GM19452 (cell line): ENCODE measurements around the gene PSMD4.
A peak's percentile ranks its signal among the peaks of the same experiment; 100 is the strongest.
"Not testable (repeated sequence)": the region's sequence is repeated elsewhere in the genome, so short reads cannot be mapped to it uniquely, and the experiment has no call there.

Source experiments
- ATAC-seq: cut with Tn5 transposase; IDR thresholded peaks from one replicate; pipeline ENCODE4 v1.9.1; 2021; ENCODE audit not compliant: unreplicated experiment

Gene PSMD4

DNA sequence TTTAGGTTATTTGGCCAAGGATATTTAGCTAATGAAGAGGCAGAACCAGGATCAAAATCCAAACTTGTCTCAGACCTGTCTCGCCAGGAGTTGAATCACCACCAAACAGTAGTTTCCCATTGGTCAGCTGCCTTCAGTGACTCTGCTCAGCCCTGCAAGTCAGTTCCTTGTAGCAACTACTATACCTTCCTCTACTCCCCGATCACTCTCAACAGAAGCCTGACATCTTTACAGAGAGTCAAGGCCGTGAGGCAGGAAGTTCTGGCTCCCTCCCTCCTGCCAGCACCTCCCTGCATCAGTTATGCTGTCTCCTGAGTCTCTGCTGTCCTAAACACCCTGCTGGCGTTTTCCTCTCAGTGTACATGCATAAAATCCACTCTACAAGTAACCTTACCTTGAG, 13.2 kb downstream of the PSMD4 start:
- no peak for ATAC-seq

DNA sequence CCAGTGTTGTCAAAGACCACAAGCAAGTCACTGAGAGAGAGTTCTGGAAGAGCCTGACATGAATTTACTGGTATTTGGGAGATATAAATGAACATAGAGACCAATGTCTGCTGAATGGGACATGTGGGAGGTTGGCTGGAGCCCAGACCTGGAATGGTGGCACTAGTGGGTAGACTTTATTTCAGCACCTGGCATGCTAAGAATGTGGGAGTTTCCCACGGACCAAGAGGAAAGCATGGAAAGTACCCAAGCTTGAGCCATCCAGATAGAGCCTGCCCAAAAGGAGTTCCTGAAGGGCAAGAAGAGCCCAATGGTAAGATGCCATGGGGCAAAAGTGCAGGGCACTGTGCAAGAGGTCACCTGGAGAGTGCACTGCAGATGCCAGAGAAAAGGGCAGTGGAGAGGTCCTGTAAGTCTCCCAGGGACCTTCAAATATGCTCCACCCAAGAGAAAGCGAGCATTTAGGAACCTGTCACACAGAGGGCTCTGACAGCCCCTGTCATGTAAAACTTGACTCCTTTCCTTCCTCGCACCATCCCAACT, 19.5 kb downstream of the PSMD4 start:
- ATAC-seq = no peak

DNA sequence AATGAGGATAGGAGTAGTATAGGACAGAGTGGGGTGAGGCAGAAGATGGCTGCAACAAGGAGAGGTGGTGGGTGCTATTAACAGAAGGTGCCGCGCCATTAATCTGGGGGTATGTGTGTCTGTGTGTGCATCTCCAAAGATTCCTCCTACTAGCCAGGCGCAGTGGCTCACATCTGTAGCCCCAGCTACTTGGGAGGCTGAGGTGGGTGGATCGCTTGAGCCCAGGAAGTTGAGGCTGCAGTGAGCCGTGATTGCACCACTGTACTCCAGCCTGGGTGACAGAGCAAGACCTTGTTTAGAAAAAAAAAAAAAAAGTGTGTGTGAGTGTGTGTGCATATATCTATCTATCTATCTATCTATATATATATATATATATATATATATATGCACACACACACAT, 20.8 kb downstream of the PSMD4 start:
- ATAC-seq = not testable (repeated sequence)

DNA sequence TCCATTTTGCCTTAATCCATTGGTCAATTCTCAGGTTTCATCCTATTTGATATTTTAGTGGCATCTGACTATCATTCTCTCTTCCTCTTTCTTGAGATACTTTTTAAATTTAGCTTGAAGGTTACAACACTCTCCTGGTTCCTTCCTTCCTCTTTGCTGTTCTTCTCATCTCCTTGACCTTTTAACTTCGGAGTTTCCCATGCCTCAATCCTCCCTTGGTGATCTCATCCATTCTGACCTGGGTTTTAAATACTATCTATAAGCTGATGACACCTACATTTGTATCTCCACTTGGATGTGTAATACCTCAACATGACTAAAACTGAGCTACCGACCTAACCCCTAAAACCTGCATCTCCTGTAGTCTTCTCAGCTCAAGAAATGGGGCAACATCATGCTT, 22.7 kb downstream of the PSMD4 start:
- ATAC-seq = no peak

DNA sequence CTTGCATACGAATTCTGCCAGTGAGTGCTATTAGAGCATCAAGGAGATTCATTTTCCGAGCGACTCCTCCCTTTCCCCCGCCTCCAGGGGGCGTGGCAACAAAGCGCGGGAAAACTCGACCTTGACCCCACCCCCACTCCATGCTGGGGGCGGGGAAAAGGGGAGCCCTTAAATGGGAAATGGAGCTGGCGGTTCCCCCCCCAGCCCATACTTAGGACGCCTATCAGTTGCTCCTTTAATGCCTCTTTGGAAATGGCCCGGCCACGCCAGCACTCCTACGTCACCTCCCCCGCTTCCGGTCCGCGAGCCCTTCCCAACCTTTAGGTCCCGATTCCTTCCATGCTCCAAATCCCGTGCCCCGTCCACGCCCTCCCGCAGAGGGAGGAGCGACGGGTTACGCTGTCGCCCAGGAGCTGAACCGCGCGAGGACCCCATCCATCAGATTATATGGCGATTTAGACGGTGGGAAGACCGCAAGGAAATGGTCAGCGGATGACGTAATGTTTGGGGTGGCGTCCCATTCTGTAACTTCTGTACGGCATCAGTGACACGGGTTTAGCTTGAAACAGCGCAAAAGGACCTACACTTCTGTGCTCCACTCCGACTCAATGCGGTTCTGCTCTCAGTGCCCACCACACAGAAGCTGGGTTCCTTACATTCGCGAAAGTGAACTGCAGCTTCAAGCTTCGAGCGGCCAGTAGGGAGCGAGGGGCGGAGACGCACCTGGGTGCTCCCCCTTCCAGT, 26.9 kb downstream of the PSMD4 start:
- ATAC-seq = peak; percentile 39

DNA sequence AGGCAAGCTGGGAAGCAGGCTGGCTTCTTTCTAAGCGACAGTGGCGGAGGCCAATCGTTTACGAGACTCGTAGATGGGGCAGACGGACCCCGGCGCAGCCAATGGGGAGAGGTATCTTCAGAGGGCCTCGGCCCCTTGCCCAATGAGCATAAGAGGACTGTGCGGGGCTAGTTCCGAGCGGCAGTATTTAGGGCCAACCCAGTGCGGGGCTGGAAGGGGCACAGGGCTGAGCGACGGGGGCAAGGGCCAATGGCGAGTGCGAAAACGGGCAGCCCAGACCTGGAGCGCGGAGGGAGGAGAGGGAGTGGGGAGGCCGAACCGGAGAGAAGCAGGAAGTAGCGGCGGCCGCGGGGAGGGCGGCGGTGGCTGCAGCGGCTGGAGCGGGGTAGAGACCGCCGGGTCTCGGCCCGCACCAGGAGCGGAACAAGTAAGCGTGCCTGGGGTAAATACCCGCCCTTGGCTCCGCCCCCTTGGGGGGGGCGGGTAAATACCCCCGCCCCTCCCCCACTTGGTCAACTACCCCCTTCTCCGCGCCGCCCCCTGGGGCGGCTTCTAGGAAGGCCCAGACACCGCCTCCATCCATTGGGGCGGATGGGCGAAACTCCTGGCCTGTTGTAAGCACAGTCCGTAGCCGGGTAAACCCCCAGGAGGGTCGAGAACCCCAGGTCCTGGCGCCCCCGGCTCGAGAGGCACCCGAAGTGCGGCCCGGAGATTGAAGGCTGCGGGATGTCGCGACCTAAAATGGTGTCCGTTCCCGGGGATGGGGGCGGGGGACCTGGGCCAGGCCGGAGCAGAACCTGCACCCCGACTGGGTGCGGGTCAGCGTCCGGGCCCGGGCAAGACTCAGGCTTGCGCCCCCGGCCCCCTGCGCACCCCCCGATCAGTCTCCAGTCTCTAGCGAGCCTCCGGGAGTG, 27.7 kb downstream of the PSMD4 start, which contains the start of gene ZNF687:
ZNF687 (plus strand) TSS at position 331 of the 914 bp plus-strand sequence. CDS start 3,993 bp downstream, outside the sequence.
- ATAC-seq = peak; percentile 82

DNA sequence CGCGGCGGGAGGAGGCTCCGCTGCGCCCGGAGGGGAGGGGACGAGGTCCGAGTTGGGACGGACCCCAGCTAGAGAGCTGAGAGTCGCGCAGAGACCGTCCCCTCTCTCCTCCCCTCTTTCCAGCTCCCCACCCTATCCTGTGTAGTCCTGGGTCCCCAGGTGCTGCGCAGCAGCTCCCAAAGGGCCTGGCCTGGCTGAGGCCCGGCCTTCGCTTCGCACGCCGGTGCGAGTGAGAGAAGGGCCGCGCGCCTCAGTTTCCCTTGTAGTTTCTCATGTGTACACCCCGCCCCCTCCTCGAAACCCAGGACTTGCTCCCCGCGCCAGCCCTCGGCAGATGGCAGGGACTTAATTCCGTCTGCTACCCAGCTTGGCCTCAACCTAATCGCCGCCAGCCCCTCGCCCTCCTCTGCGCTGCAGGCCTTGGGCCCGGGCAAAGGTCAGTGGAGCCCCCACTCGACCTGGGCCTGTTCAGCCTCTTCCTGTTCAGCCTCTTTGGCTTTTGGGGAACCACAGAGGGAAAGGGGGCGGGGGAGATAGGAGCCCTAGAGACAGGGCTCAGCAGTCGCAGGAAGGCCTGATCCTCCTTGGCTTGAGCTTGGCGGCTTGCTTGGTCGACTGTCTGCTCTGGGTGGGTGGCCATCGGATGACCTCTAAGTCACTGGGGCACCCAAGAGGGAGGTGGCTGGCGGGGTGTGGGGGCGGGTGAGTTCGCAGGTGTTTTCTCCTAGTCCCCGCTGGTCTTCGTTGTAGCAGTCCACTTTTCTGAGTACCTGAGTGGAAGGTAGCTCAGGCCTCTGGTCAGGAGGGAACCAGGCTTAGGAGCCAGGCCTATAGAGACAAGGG, 28.6 kb downstream of the PSMD4 start:
- ATAC-seq = no peak

DNA sequence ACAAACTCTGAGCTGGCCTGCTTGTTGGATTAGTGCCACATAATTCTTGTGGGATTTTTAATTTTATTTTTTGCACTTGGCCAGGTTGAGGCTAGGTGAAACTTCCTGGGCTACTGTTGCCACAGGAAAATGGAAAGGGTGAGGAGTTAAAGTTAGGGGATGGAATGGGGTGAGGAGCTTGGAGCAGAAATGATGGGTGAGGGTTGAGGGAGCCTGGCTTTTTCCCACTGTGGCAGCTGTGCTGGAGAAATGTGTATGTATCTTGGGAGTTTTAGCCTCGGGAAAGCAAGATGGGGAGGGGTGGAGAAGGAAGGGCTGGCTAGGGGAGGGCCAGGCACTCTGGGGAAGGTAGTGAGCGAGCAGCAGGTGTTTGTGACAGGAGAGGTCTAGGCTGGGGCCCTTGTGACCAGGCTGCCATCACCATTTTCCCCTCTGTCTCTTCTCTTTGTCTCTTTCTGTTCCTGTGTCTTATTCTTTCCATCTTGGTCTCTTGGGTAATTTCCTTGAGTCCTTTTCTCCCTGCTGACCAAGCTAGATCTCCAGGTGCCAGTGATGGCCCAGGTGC, 29.6 kb downstream of the PSMD4 start:
- no peak for ATAC-seq

DNA sequence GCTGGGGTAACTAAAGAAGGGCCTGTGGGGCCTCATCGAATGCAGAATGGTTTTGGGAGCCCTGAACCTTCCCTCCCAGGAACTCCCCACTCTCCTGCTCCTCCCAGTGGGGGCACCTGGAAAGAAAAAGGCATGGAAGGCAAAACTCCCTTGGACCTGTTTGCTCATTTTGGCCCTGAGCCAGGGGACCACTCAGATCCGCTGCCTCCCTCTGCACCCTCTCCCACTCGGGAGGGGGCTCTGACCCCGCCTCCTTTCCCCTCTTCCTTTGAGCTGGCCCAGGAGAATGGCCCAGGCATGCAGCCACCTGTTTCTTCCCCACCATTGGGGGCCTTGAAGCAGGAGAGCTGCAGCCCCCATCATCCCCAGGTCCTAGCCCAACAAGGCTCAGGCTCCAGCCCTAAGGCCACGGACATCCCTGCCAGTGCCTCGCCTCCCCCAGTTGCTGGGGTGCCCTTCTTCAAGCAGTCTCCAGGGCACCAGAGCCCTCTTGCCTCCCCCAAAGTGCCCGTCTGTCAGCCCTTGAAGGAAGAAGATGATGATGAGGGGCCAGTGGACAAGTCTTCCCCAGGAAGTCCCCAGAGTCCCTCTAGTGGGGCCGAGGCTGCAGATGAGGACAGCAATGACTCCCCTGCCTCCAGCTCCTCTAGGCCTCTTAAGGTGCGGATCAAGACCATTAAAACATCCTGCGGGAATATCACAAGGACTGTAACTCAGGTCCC, 32.2 kb downstream of the PSMD4 start:
- no peak for ATAC-seq

DNA sequence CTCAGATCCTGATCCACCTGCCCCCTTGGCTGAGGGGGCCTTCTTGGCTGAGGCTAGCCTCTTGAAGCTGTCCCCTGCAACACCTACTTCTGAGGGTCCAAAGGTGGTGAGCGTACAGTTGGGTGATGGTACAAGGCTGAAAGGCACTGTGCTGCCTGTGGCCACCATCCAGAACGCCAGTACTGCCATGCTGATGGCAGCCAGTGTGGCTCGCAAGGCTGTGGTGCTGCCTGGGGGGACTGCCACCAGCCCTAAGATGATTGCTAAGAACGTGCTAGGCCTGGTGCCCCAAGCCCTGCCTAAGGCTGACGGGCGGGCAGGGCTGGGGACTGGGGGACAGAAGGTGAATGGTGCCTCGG, 32.8 kb downstream of the PSMD4 start:
- ATAC-seq = no peak

DNA sequence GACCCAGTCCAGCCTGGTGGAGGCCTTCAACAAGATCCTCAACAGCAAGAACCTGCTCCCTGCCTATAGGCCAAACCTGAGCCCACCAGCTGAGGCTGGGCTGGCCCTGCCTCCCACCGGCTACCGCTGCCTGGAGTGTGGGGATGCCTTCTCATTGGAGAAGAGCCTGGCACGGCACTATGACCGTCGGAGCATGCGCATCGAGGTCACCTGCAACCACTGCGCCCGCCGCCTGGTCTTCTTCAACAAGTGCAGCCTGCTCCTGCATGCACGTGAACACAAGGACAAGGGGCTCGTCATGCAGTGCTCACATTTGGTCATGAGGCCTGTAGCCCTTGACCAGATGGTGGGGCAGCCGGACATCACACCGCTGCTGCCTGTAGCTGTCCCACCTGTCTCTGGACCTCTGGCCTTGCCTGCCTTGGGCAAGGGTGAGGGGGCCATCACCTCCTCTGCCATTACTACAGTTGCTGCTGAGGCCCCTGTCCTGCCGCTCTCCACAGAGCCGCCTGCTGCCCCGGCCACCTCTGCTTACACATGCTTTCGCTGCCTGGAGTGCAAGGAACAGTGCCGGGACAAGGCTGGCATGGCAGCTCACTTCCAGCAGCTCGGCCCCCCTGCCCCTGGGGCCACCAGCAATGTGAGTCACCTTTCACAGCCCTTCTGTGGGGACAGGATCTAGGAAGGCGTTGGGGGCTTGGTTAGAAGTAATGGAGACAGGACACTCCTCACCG, 33.4 kb downstream of the PSMD4 start:
- ATAC-seq = no peak

DNA sequence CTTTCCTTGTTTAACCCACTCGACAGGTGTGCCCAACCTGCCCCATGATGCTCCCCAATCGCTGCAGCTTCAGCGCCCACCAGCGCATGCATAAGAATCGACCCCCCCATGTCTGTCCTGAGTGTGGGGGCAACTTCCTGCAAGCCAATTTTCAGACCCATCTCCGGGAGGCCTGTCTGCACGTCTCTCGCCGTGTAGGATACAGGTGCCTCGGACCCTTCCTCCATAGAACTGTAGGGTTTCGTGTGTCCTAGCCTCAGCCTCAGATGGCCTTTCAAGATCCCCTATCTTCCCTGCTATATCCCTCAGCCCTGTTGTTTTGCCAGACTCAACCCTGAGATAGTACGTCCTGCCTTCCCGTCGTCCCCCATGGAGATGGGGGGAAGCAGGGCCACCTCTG, 34.0 kb downstream of the PSMD4 start:
- ATAC-seq = no peak

DNA sequence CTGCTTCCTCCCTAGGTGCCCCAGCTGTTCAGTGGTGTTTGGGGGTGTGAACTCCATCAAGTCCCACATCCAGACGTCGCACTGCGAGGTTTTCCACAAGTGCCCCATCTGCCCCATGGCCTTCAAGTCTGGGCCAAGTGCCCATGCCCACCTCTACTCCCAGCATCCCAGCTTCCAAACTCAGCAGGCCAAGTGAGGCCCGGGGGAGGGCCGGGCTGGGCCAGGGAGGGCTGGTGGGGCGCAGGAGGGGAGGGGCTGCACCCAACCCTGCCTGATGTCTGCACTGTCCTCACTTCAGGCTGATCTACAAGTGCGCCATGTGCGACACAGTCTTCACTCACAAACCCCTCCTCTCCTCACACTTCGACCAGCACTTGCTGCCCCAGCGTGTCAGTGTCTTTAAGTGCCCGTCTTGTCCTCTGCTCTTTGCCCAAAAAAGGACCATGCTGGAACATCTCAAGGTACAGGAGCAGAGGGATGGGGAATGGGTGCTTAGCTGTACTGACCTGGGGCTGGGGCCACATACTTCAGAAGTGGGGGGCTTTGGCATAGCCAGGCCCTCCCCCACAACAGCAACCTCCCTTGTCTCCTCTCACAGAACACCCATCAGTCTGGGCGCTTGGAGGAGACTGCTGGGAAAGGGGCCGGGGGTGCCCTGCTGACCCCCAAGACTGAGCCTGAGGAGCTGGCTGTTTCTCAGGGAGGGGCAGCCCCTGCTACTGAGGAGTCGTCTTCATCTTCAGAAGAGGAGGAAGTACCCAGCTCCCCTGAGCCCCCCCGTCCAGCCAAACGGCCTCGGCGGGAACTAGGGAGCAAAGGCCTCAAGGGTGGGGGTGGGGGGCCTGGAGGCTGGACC, 34.8 kb downstream of the PSMD4 start:
- ATAC-seq = no peak

DNA sequence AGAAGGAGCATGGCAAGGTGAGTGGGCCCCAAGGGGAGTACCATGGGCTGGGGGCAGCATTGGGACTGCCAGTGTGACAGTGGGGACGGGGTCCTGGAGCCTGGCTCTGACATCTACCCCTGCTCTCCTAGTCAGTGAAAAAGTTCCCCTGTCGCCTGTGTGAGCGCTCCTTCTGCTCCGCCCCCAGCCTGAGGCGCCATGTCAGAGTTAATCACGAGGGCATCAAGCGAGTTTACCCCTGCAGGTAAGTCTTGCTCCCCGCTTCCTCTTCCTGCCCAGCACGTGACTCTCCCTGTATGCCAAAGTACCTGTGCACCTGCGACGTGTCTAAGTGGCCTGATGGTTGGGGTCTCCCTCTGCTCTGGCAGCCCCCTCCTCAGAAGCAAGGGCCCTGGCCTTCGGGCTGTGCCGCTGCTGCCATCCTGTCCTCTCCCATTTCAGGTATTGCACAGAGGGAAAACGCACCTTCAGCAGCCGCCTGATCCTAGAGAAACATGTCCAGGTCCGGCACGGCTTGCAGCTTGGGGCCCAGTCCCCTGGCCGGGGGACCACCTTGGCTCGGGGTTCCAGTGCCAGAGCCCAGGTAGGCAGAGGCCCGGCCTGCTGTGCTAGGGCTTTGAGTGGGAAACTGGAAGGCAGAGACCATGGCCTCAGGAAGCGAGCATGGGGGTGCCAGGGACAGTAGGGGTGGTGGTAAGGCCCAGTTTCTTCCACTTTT, 35.6 kb downstream of the PSMD4 start:
- no peak for ATAC-seq

DNA sequence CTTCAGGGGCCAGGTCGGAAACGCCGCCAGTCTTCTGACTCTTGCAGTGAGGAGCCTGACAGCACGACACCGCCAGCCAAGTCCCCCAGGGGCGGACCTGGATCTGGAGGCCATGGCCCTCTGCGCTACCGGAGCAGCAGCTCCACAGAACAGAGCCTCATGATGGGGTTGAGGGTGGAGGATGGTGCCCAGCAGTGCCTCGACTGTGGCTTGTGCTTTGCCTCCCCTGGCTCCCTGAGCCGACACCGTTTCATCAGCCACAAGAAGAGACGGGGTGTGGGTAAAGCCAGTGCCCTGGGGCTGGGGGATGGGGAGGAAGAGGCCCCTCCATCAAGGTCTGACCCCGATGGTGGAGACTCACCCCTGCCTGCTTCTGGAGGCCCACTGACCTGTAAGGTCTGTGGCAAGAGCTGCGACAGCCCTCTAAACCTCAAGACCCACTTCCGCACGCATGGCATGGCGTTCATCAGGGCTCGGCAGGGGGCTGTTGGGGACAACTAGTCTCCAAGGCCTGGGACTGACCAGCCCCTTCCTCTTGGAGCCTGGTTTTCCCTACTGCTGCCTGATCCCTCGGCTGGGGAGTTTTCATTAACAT, 36.3 kb downstream of the PSMD4 start:
- no peak for ATAC-seq

DNA sequence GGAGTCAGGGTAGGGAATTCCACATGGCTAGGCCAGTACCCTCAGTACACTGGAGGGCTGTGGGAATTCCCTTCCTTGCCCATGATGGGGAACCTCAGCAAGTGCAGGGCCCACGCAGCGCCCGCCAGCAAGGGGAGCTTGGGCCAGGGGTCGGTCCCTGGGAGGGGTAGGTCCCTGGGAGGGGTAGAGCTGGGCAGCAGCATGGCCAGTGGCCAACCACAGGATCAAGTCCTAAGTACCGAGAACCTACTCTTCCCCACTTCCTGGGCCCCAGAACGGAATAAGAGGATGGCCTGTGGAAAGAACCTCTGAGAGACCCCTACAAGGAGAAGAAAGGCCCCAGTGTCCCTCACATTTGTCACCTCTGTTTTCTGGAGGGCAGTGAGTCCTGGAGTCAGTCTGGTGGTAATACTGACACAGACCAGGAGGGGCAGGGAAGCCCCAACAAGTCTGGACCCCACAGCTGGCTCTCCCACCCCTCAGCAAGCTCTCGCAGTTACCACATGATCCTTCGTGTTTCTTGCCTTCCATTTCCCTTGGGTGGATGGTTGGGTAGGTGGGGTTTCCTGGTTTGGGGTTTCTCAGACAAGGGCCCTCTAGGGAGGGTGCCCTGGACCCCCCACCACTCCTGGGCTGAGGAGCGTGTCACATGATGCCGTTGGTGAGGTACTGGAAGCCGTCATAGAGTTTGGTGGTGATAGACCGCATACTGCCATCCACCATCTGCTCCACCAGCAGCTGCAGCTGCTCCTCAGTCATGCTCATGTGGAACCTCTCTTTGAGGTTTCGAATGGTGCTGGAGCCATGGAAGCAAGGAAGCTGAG, 37.9 kb downstream of the PSMD4 start:
- ATAC-seq = no peak

DNA sequence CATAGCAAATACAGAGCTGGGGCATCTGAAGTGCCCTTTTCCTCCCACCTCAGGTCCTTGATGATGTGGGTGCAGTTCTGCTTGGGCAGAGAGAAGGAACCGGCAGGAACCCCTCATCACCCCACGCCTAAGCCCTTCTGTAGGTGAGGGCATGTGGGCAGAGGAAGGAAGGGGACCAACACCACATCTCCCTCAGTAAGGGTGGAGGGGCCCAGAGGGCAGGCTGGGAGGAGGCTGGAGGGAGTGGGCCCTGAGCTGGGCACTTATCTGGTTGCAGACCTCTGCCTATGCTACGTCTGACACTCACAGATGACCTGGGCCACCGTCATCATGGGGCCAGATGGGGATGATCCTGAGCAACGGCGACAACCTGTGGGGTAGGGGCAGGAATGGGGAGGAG, 38.6 kb downstream of the PSMD4 start:
- ATAC-seq = no peak
